ENCODE data around the gene HOXB7.

DNA sequence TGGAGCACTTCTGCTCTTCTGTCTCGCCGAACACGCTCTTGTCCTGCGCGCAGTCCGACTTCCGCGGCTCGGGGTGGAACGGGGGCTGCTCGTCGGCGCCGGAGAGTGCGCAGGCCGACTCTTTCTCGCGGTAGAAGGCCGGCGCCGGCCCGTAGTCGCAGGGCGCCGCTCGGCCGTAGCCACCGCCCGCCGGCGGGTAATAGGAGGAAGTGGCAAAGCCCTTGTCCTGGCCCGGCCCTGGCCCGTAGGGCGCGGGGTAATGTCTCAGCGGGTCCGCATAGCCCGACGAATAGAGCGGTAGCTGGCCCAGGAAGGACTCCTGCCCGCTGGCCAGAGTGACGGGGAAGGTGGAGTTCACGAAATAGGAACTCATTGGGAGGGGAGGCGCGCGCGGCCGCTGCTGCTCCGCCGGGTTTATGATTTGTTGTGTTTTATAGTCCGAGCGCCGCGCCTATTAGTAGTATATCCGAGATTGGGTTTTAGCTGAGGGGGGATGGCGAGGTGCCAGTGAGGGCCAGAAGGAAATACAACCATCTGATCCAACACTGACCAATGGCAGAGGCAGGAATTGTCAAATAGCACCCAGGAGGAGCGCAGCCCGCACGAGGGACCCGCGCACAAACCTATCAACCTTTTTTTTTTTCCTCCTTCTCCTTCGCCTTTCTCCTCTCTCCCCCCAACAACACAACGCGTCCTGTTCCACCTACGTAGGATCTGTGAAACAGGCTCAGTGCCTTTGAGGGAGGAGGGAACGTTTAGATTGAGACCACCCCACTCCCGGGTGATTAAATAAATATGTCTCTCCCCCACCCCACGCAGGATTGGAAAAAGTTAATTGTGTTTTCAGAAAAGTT lies 12.8 kb downstream of the HOXB7 start:
- TF ChIP-seq, protein P1, sequence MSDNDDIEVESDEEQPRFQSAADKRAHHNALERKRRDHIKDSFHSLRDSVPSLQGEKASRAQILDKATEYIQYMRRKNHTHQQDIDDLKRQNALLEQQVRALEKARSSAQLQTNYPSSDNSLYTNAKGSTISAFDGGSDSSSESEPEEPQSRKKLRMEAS (IDR thresholded peaks at IDR 0.05), result no peak
- TF ChIP-seq, protein P2, sequence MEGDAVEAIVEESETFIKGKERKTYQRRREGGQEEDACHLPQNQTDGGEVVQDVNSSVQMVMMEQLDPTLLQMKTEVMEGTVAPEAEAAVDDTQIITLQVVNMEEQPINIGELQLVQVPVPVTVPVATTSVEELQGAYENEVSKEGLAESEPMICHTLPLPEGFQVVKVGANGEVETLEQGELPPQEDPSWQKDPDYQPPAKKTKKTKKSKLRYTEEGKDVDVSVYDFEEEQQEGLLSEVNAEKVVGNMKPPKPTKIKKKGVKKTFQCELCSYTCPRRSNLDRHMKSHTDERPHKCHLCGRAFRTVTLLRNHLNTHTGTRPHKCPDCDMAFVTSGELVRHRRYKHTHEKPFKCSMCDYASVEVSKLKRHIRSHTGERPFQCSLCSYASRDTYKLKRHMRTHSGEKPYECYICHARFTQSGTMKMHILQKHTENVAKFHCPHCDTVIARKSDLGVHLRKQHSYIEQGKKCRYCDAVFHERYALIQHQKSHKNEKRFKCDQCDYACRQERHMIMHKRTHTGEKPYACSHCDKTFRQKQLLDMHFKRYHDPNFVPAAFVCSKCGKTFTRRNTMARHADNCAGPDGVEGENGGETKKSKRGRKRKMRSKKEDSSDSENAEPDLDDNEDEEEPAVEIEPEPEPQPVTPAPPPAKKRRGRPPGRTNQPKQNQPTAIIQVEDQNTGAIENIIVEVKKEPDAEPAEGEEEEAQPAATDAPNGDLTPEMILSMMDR (IDR thresholded peaks at IDR 0.05; ENCODE audit: low read depth, low read length, missing input control), result no peak
- TF ChIP-seq EGR1 (IDR thresholded peaks at IDR 0.05; ENCODE audit: low read depth in 2 of 2) (no peak), TAF1 (conservative IDR thresholded peaks at IDR 0.05) (no peak), SP1 (IDR thresholded peaks at IDR 0.05) (no peak), FOXA1 (IDR thresholded peaks at IDR 0.05) (no peak), RXRA (IDR thresholded peaks at IDR 0.05) (no peak), HNF4G (IDR thresholded peaks at IDR 0.05) (no peak), JUND (IDR thresholded peaks at IDR 0.05) (no peak), RAD21 (IDR thresholded peaks at IDR 0.05) (no peak), GABPA (IDR thresholded peaks at IDR 0.05 in 1 of 2, conservative IDR thresholded peaks at IDR 0.05 in 1 of 2) (no peak)
- TF ChIP-seq, protein P3, sequence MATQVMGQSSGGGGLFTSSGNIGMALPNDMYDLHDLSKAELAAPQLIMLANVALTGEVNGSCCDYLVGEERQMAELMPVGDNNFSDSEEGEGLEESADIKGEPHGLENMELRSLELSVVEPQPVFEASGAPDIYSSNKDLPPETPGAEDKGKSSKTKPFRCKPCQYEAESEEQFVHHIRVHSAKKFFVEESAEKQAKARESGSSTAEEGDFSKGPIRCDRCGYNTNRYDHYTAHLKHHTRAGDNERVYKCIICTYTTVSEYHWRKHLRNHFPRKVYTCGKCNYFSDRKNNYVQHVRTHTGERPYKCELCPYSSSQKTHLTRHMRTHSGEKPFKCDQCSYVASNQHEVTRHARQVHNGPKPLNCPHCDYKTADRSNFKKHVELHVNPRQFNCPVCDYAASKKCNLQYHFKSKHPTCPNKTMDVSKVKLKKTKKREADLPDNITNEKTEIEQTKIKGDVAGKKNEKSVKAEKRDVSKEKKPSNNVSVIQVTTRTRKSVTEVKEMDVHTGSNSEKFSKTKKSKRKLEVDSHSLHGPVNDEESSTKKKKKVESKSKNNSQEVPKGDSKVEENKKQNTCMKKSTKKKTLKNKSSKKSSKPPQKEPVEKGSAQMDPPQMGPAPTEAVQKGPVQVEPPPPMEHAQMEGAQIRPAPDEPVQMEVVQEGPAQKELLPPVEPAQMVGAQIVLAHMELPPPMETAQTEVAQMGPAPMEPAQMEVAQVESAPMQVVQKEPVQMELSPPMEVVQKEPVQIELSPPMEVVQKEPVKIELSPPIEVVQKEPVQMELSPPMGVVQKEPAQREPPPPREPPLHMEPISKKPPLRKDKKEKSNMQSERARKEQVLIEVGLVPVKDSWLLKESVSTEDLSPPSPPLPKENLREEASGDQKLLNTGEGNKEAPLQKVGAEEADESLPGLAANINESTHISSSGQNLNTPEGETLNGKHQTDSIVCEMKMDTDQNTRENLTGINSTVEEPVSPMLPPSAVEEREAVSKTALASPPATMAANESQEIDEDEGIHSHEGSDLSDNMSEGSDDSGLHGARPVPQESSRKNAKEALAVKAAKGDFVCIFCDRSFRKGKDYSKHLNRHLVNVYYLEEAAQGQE (IDR thresholded peaks at IDR 0.05), result no peak
- TF ChIP-seq, protein P4, sequence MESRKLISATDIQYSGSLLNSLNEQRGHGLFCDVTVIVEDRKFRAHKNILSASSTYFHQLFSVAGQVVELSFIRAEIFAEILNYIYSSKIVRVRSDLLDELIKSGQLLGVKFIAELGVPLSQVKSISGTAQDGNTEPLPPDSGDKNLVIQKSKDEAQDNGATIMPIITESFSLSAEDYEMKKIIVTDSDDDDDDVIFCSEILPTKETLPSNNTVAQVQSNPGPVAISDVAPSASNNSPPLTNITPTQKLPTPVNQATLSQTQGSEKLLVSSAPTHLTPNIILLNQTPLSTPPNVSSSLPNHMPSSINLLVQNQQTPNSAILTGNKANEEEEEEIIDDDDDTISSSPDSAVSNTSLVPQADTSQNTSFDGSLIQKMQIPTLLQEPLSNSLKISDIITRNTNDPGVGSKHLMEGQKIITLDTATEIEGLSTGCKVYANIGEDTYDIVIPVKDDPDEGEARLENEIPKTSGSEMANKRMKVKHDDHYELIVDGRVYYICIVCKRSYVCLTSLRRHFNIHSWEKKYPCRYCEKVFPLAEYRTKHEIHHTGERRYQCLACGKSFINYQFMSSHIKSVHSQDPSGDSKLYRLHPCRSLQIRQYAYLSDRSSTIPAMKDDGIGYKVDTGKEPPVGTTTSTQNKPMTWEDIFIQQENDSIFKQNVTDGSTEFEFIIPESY (IDR thresholded peaks at IDR 0.05), result no peak

Measured in liver (tissue), 3 donors.